HFF-Myc (cell line): Measurements from ENCODE around the gene SPON2.

Source experiments
- DNase-seq: peaks from one replicate; pipeline ENCODE4 v3.0.0-alpha.2; 2011; ENCODE audit warnings: low read depth; ENCODE audit errors: extremely low read depth
- H3K4me3 ChIP-seq: replicated peaks from 2 replicates; pipeline ENCODE4 v1.5.1; 2011; ENCODE audit warnings: low read depth, mild to moderate bottlenecking, control low read depth, low read length
- TF ChIP-seq, protein P1 (sequence below): IDR thresholded peaks from 2 replicates; pipeline ENCODE4 v1.5.1; 2012; ENCODE audit warnings: mild to moderate bottlenecking, low read depth, low read length, control low read depth; ENCODE audit errors: missing control alignments

SPON2 gene

DNA sequence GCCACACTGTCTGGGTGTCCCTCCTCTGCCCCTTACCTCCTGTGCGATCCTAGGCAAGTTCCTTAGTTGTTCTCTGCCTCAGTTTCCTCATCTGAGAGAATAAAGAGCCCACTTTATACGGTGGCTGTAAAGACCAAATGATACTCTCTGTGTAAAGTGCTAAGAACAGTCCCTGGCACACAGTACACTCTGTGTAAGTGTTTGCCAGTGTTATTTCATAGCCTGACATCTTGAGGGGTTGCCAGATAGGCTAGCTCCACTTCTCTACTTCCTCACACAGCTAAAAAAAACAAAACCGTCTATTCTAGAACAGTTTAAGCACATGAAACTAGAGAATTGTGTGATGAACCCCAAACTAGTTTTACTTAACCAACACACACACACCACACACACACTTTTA, 17.1 kb downstream of the SPON2 start:
- H3K4me3 ChIP-seq, result no peak overlapping the region
- TF ChIP-seq, protein P1, sequence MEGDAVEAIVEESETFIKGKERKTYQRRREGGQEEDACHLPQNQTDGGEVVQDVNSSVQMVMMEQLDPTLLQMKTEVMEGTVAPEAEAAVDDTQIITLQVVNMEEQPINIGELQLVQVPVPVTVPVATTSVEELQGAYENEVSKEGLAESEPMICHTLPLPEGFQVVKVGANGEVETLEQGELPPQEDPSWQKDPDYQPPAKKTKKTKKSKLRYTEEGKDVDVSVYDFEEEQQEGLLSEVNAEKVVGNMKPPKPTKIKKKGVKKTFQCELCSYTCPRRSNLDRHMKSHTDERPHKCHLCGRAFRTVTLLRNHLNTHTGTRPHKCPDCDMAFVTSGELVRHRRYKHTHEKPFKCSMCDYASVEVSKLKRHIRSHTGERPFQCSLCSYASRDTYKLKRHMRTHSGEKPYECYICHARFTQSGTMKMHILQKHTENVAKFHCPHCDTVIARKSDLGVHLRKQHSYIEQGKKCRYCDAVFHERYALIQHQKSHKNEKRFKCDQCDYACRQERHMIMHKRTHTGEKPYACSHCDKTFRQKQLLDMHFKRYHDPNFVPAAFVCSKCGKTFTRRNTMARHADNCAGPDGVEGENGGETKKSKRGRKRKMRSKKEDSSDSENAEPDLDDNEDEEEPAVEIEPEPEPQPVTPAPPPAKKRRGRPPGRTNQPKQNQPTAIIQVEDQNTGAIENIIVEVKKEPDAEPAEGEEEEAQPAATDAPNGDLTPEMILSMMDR, result no peak
- DNase-seq, result no peak

DNA sequence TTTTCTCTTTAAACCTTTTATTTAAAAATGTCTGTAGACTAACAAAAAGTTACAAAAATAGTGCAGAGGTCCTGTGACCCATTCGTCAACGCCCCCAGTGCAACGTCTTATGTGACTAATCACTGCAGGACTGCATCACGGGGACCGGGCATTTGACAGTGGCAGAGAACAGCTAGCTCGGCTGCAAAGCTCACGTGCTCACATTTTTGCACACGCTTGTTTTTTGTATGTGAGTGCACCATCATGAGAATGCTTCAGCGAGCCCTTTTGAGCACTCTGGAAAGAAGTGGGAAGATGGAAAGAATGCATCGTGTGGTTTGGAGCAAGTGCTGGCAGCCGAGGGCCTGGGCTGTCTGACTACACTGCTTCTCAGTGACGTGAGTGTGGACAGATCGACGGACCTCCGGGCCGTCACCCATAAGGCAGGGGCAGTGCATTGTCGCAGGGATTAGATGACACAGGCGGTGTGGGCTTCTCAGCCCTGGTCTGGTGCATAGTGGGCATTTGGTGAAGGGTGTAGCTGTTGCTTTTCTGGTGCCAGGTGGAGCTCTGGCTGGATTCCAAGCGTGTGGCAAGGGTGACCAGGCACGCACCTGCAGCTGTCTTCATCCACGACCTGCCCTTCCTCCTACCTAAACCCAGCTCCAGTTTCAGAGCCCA, 17.7 kb downstream of the SPON2 start:
- TF ChIP-seq, protein P1, result no peak
- no peak overlapping the region for H3K4me3 ChIP-seq
- DNase-seq, result no peak

DNA sequence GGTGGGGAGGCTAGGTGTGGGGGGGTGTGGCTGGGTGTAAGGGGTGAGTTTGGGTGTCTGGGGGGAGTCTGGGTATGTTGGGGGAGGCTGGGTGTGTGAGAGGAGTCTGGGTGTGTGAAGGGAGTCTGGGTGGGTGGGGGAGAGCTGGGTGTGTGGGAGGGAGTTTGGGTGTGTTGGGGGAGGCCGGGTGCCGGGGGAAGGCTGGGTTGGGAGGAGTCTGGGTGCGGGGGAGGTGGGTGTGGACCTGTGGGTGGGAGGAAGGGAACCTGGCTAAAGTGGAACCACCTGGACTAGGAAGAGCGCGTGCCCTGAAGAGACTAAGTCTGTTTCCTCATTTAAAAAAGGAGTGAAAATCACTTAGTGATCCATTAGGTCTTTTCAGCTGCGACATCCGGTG, 18.3 kb downstream of the SPON2 start:
- H3K4me3 ChIP-seq, result no peak overlapping the region
- no peak for DNase-seq
- TF ChIP-seq, protein P1, result no peak

DNA sequence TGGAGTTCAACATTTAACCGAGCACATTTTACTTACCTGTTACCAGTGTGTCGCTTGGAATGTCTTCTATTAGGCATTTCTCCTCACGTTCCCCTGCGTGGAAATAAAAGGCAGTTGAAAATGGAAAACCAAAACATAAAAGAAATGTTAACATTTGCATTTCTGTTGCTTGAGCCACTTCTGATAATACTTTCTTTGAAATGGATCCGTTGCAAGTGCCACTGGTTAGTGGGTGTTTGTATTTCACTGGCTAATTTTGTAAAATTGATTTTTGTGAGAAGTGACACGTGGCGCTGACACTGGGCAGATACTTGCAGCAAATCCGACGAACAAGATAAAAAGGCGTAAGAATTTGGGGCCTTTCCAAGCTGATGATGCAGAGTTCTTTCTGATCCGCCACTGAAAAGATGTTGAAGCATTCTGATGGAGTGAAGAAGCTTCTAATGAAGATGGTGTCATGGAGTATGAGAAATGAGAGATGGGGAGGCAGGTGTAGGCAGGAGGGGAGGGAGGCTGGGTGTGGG, 18.8 kb downstream of the SPON2 start:
- DNase-seq, result no peak
- no peak overlapping the region for H3K4me3 ChIP-seq
- TF ChIP-seq, protein P1, result no peak

DNA sequence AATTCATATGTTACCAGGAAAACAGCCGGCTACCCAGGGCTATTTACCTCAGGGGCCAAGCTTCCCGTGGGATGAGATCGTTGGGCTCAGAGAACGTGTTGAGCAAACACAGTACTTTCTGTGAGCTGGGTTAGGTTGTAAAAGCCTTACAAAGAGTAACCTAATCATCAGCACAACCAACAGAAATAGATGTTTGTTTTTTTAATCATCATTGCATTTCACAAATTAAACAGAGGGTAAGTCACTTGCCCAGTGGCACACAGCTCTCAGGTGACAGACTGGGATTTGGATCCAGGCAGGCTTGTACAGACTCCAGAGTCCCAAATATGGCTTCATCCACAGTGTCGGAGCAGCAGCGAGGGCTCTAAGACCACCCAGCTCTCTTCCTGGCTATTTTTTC, 20.1 kb downstream of the SPON2 start:
- H3K4me3 ChIP-seq, result no peak overlapping the region
- DNase-seq, result no peak
- TF ChIP-seq, protein P1, result no peak

DNA sequence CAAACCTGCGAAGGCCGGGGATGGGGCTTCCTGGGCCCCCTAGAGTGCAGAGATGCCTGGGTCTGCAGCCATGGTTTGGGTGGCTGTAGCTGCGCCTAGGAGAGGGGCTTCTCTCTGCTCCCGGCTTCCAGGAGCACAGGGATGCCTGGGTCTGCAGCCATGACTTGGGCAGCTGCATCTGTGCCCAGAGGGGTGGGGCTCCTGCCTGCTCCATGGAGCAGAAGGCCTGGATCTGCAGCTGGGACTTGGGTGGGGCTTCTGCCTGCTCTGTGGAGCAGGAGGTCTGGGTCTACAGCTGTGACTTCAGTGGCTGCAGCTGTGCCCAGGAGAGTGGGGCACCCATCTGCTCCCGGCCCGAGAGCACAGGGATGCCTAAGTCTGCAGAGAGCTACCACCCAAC, 20.8 kb downstream of the SPON2 start:
- no peak overlapping the region for H3K4me3 ChIP-seq
- TF ChIP-seq, protein P1, result no peak
- DNase-seq, result no peak

DNA sequence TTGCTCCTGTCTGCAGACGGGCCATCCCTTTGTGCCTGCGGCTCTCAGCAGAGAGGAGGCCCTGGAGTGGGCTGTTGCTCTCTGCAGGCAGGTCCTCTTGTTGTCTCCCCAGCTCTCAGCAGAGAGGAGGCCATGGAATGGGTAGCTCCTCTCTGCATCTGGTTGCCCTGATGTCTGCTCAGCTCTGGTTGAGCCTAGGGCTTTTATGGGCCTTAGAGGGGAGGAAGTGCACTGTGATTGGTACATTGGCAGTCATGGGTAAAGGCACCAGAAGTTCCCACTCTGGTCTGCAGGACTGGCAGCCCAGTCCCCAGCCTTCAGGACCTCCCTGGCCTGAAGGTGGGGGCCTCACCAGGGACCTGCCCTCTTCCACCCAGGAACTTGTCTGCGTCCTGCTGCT, 21.5 kb downstream of the SPON2 start:
- TF ChIP-seq, protein P1, result no peak
- no peak for DNase-seq
- H3K4me3 ChIP-seq, result no peak overlapping the region
